ENCODE data around the gene OGG1.

The OGG1 gene

GRCh38 chr3:9721700-9722060 lies 28.1 kb upstream of the OGG1 start:
- DNase-seq (ENCODE audit: low read depth, low spot score), result no peak
- ChIA-PET POLR2A (no interaction called here), CTCF (interaction anchor here (0.6 to 1.1 kb wide), 2 partner anchors 9 to 367 kb away, joined by 3 to 4 read pairs; partner anchors contain the start of gene BRPF1)
- no peak for TF ChIP-seq CTCF (IDR thresholded peaks at IDR 0.05; ENCODE audit: insufficient read depth, low read length, missing control alignments)
- no peak overlapping the region for H3K4me3 ChIP-seq (ENCODE audit: low read depth, low read length)

- no peak for TF ChIP-seq CTCF (IDR thresholded peaks at IDR 0.05; ENCODE audit: insufficient read depth, low read length, missing control alignments)
- no peak for DNase-seq (ENCODE audit: low read depth, low spot score)
- CTCF ChIA-PET, result interaction anchor here (2.6 kb wide), 1 partner anchor 10 kb away, joined by 10 read pairs; no protein-coding TSS in a partner anchor
- POLR2A ChIA-PET, result interaction anchor here (0.6 kb wide), 1 partner anchor 55 kb away, joined by 3 read pairs; no protein-coding TSS in a partner anchor
- H3K4me3 ChIP-seq (ENCODE audit: low read depth, low read length), result no peak overlapping the region
These were observed 23.8 kb upstream of the OGG1 start for GRCh38 chr3:9725775-9726515.

- no peak overlapping the region for H3K4me3 ChIP-seq (ENCODE audit: low read depth, low read length)
- peak; percentile 7 for TF ChIP-seq CTCF (IDR thresholded peaks at IDR 0.05; ENCODE audit: insufficient read depth, low read length, missing control alignments)
- ChIA-PET POLR2A (no interaction called here), CTCF (interaction anchor here (1.0 to 2.6 kb wide), 4 partner anchors 8 to 224 kb away, joined by 4 to 10 read pairs (median 4); no protein-coding TSS in a partner anchor)
- DNase-seq (ENCODE audit: low read depth, low spot score), result no peak
These were observed 22.6 kb upstream of the OGG1 start for GRCh38 chr3:9727041-9727595.

- H3K4me3 ChIP-seq (ENCODE audit: low read depth, low read length), result no peak overlapping the region
- DNase-seq (ENCODE audit: low read depth, low spot score), result no peak
- POLR2A ChIA-PET, result no interaction called here
- no peak for TF ChIP-seq CTCF (IDR thresholded peaks at IDR 0.05; ENCODE audit: insufficient read depth, low read length, missing control alignments)
- CTCF ChIA-PET, result interaction anchor here (1.0 to 2.6 kb wide), 4 partner anchors 9 to 224 kb away, joined by 4 to 10 read pairs (median 4); no protein-coding TSS in a partner anchor
These were observed 22.0 kb upstream of the OGG1 start for GRCh38 chr3:9727743-9728142.

GRCh38 chr3:9729419-9729818 lies 20.3 kb upstream of the OGG1 start:
- TF ChIP-seq CTCF (IDR thresholded peaks at IDR 0.05; ENCODE audit: insufficient read depth, low read length, missing control alignments), result no peak
- H3K4me3 ChIP-seq (ENCODE audit: low read depth, low read length), result no peak overlapping the region
- POLR2A ChIA-PET, result no interaction called here
- no peak for DNase-seq (ENCODE audit: low read depth, low spot score)
- CTCF ChIA-PET, result interaction anchor here (0.8 to 1.5 kb wide), 2 partner anchors 10 to 376 kb away, joined by 3 to 6 read pairs; no protein-coding TSS in a partner anchor

- peak overlapping the region; percentile 68 for H3K4me3 ChIP-seq (ENCODE audit: low read depth, low read length)
- ChIA-PET POLR2A (interaction anchor here (1.2 to 3.7 kb wide), 3 partner anchors 15 to 62 kb away, joined by 3 to 24 read pairs (median 9); partner anchors contain the start of genes ARPC4, OGG1 and TADA3), CTCF (interaction anchor here (1.4 to 3.7 kb wide), 7 partner anchors 10 to 377 kb away, joined by 3 to 18 read pairs (median 6); partner anchors contain the start of gene OGG1)
- TF ChIP-seq CTCF (IDR thresholded peaks at IDR 0.05; ENCODE audit: insufficient read depth, low read length, missing control alignments), result no peak
- no peak for DNase-seq (ENCODE audit: low read depth, low spot score)
These were observed 19.0 kb upstream of the OGG1 start for GRCh38 chr3:9730657-9731205.
